ENCODE data around the gene CAMK2G. TPM values are rescaled to one million over a fixed set of nuclear protein-coding genes. Genes with fewer than 3 reads are reported as not detected.

The CAMK2G gene
- total and polyA plus RNA-seq, 7 donors: 15.8 to 60.3 (median 50.5) TPM

DNA sequence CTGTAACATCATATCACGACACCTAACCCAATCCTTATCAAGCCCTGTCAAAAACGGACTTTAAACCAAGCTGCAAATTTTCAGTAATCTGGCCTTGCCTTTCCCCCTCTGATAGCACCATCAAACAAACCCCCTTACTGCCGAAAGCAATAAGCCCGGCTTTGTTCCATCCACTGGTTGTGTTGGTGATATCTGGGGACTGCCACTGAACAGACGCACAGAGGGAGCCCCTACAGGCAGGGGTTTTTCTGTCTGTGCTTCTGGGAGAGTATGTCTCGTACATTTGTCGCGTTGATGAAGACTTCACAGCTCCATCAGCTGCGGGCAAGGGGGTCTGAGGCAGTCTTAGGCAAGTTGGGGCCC lies 36.0 kb upstream of the CAMK2G start:
- 22 to 27% (median 26%) methylated on average over 9 of the region's 9 CpGs for WGBS, 3 donors
- no peak for ATAC-seq
- Histone ChIP-seq H3K9me3 (no peaks in the 10 kb centered on the region), H3K4me3 (peak overlapping the region; percentile 70), H3K4me1 (peaks cover 34% of the 10 kb centered on the region), H3K27ac (peak overlapping the region; percentile 86), H3K36me3 (ENCODE audit: insufficient read depth in 1 of 2, low read depth in 1 of 2) (peaks cover 0 to 20% of the 10 kb centered on the region in 2 donors), H3K27me3 (ENCODE audit: insufficient read depth in 3 of 3, low read length in 2 of 3) (peaks cover 0 to 14% (median 0%) of the 10 kb centered on the region in 3 donors)
- TF ChIP-seq, protein P1, sequence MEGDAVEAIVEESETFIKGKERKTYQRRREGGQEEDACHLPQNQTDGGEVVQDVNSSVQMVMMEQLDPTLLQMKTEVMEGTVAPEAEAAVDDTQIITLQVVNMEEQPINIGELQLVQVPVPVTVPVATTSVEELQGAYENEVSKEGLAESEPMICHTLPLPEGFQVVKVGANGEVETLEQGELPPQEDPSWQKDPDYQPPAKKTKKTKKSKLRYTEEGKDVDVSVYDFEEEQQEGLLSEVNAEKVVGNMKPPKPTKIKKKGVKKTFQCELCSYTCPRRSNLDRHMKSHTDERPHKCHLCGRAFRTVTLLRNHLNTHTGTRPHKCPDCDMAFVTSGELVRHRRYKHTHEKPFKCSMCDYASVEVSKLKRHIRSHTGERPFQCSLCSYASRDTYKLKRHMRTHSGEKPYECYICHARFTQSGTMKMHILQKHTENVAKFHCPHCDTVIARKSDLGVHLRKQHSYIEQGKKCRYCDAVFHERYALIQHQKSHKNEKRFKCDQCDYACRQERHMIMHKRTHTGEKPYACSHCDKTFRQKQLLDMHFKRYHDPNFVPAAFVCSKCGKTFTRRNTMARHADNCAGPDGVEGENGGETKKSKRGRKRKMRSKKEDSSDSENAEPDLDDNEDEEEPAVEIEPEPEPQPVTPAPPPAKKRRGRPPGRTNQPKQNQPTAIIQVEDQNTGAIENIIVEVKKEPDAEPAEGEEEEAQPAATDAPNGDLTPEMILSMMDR (IDR thresholded peaks at IDR 0.05): no peak
- intact Hi-C loops (cut with DNase I): loop anchor here in 1 of 2 donors (10.0 kb wide), 1 partner anchor 64 kb away; no protein-coding TSS in a partner anchor
- DNase-seq: no peak

- ATAC-seq (no peak), DNase-seq (no peak)
- peak overlapping the region; percentile 12 for H3K4me3 ChIP-seq
- 76 to 85% (median 82%) methylated on average over 4 of the region's 4 CpGs for WGBS, 3 donors
- TF ChIP-seq, protein P1 (IDR thresholded peaks at IDR 0.05): no peak
- H3K36me3 ChIP-seq (ENCODE audit: insufficient read depth in 1 of 2, low read depth in 1 of 2): peaks cover 0 to 15% of the 10 kb centered on the region in 2 donors
- peak overlapping the region; percentile 86 for H3K27ac ChIP-seq
- H3K27me3 ChIP-seq (ENCODE audit: insufficient read depth in 3 of 3, low read length in 2 of 3): peaks cover 0 to 14% (median 0%) of the 10 kb centered on the region in 3 donors
- H3K9me3 ChIP-seq: no peaks in the 10 kb centered on the region
- intact Hi-C loops (cut with DNase I): loop anchor here in 1 of 2 donors (10.0 kb wide), 1 partner anchor 65 kb away; no protein-coding TSS in a partner anchor
- peaks cover 34% of the 10 kb centered on the region for H3K4me1 ChIP-seq
Observed at GRCh38 chr10:73909540-73910115, 35.3 kb upstream of the CAMK2G start.

- DNase-seq (no peak), ATAC-seq (peak in 3 of 4 donors; percentile 14 to 30 (median 27))
- TF ChIP-seq, protein P1 (IDR thresholded peaks at IDR 0.05): no peak
- no peaks in the 10 kb centered on the region for H3K9me3 ChIP-seq
- H3K27me3 ChIP-seq (ENCODE audit: insufficient read depth in 3 of 3, low read length in 2 of 3): peaks cover 0 to 14% (median 0%) of the 10 kb centered on the region in 3 donors
- H3K4me1 ChIP-seq: peaks cover 34% of the 10 kb centered on the region
- 35 to 46% (median 45%) methylated on average over 10 of the region's 10 CpGs for WGBS, 3 donors
- peak overlapping the region; percentile 86 for H3K27ac ChIP-seq
- intact Hi-C loops (cut with DNase I): no loop called here
- H3K4me3 ChIP-seq: peak overlapping the region; percentile 12
- peaks cover 0 to 9% of the 10 kb centered on the region in 2 donors for H3K36me3 ChIP-seq (ENCODE audit: insufficient read depth in 1 of 2, low read depth in 1 of 2)
Observed at GRCh38 chr10:73908853-73909539, 34.6 kb upstream of the CAMK2G start.

DNA sequence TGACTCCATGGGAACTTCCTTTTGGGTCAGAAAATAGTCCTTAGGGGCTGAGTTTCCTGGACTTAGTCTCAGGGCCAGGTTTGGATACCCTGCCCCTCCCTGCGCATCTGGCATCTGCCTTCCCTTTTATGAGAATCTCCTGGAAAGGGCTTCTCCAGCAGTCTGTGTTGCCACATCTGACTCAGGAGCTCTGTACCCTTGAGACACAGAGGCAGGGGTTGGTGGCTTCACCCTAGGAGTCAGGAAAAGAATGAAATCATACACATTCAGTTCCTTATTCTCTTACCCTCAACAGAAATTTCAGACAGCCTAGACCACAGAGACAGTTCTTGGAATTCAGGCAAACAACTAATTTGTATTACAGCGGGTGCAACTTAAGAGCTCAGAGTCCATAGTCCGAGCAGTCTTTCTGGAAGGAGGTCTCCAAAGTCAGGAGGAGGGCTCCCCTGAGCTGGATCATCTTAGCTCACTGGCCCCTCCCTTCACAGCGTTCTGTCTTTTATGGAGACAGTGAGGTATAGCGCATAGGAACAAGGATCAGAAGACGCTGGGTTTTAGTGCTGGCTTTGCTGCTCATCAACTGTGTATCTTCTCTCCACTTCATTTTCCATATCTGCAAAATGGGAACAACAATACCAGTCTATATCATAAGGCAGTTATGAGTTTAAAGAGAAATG lies 33.6 kb upstream of the CAMK2G start:
- Histone ChIP-seq H3K36me3 (ENCODE audit: insufficient read depth in 1 of 2, low read depth in 1 of 2) (peaks cover 0 to 2% of the 10 kb centered on the region in 2 donors), H3K27ac (peak overlapping the region; percentile 86), H3K4me3 (no peak overlapping the region), H3K9me3 (no peaks in the 10 kb centered on the region), H3K27me3 (ENCODE audit: insufficient read depth in 3 of 3, low read length in 2 of 3) (peaks cover 0 to 11% (median 0%) of the 10 kb centered on the region in 3 donors), H3K4me1 (peaks cover 34% of the 10 kb centered on the region)
- TF ChIP-seq, protein P1 (IDR thresholded peaks at IDR 0.05): no peak
- intact Hi-C loops (cut with DNase I): no loop called here
- 74 to 86% (median 76%) methylated on average over 6 of the region's 6 CpGs for WGBS, 3 donors
- ATAC-seq (peak in 2 of 4 donors; percentile 22 to 24), DNase-seq (peak; percentile 70 to 73)
